CD14-positive monocyte (primary cell): ENCODE data around the gene SLC12A7. TPM values are rescaled to one million over a fixed set of nuclear protein-coding genes. Genes with fewer than 3 reads are reported as not detected.
"Not testable (repeated sequence)": the region's sequence is repeated elsewhere in the genome, so short reads cannot be mapped to it uniquely, and the experiment has no call there.

Experiments used
- DNase-seq, 3 donors: peaks; one replicate each; pipeline ENCODE4 v3.0.0-alpha.2; 2011 to 2022
- H2AFZ ChIP-seq: 2 replicates; pipeline ENCODE4 v1.6.0; 2012; ENCODE audit warnings: mild to moderate bottlenecking, low read depth, low read length, inconsistent platforms; ENCODE audit not compliant: insufficient read depth, poor library complexity, severe bottlenecking
- H3K27ac ChIP-seq, 2 donors: 1 replicate in 1 of 2; 2 replicates in 1 of 2; pipeline ENCODE4 v1.5.1; 2012 to 2013; ENCODE audit warnings: low read length in 2 of 2, control low read depth in 1 of 2, inconsistent platforms in 1 of 2, low read depth in 1 of 2, mild to moderate bottlenecking in 1 of 2
- H3K27me3 ChIP-seq, 2 donors: one replicate each; pipeline versions ENCODE4 v1.6.0 to v1.6.1; 2011 to 2013; ENCODE audit warnings: low read length in 2 of 2; ENCODE audit not compliant: control insufficient read depth in 2 of 2, insufficient read depth in 2 of 2
- H3K36me3 ChIP-seq, 2 donors: replicated peaks in 1 of 2; 1 replicate in 1 of 2; 2 replicates in 1 of 2; pipeline versions ENCODE4 v1.5.1 to v1.6.1; 2012 to 2013; ENCODE audit warnings: low read length in 2 of 2, control low read depth in 1 of 2, inconsistent platforms in 1 of 2, mild to moderate bottlenecking in 1 of 2; ENCODE audit not compliant: insufficient read depth in 2 of 2, control insufficient read depth in 1 of 2
- H3K4me1 ChIP-seq, 2 donors: 1 replicate in 1 of 2; 2 replicates in 1 of 2; pipeline versions ENCODE4 v1.5.1 to v1.6.1; 2012 to 2013; ENCODE audit warnings: low read length in 2 of 2, control low read depth in 1 of 2, inconsistent platforms in 1 of 2, mild to moderate bottlenecking in 1 of 2, moderate library complexity in 1 of 2; ENCODE audit not compliant: insufficient read depth in 2 of 2, control insufficient read depth in 1 of 2
- H3K4me2 ChIP-seq: replicated peaks from 2 replicates; pipeline ENCODE3; 2012; ENCODE audit warnings: low read length, moderate library complexity, mild to moderate bottlenecking; ENCODE audit not compliant: poor library complexity, severe bottlenecking; ENCODE audit errors: extremely low read depth
- H3K4me3 ChIP-seq, 3 experiments: fragments of 200-600 bp in 1 of 3; sonication (generic) in 1 of 3; replicated peaks in 1 of 3; 1 replicate in 2 of 3; 2 replicates in 1 of 3; pipeline ENCODE4 v1.5.1; 2011 to 2013; ENCODE audit warnings: low read length in 3 of 3, mild to moderate bottlenecking in 3 of 3, control low read depth in 2 of 3, low read depth in 2 of 3, inconsistent platforms in 1 of 3, moderate library complexity in 1 of 3
- H3K79me2 ChIP-seq: 2 replicates; pipeline ENCODE4 v1.6.0; 2012; ENCODE audit warnings: mild to moderate bottlenecking, control low read depth, inconsistent platforms, low read length, moderate library complexity; ENCODE audit not compliant: insufficient read depth
- H3K9ac ChIP-seq: 2 replicates; pipeline ENCODE4 v1.6.0; 2017; ENCODE audit warnings: low read length, mild to moderate bottlenecking; ENCODE audit not compliant: insufficient read depth, poor library complexity, severe bottlenecking
- H3K9me3 ChIP-seq, 2 donors: replicated peaks in 1 of 2; 1 replicate in 1 of 2; 2 replicates in 1 of 2; pipeline versions ENCODE4 v1.5.1 to v1.6.1; 2012 to 2013; ENCODE audit warnings: low read length in 2 of 2, control low read depth in 1 of 2; ENCODE audit not compliant: control insufficient read depth in 1 of 2, insufficient read depth in 1 of 2
- H4K20me1 ChIP-seq: 2 replicates; pipeline ENCODE4 v1.6.0; 2012; ENCODE audit warnings: mild to moderate bottlenecking, low read length, control low read depth, moderate library complexity; ENCODE audit not compliant: insufficient read depth
- H3K27ac Mint-ChIP-seq, 7 donors: one replicate each; pipeline ENCODE4 v1.8.0; 2020; ENCODE audit warnings: mild to moderate bottlenecking in 7 of 7, mixed read lengths in 7 of 7, moderate library complexity in 6 of 7, inconsistent platforms in 2 of 7
- H3K27me3 Mint-ChIP-seq, 3 donors: one replicate each; pipeline ENCODE4 v1.8.0; 2021 to 2022; ENCODE audit warnings: low read depth in 3 of 3, mild to moderate bottlenecking in 3 of 3, mixed read lengths in 3 of 3, moderate library complexity in 3 of 3, inconsistent platforms in 1 of 3
- H3K36me3 Mint-ChIP-seq, 2 donors: one replicate each; pipeline ENCODE4 v1.8.0; 2020; ENCODE audit warnings: mixed read lengths in 2 of 2, inconsistent platforms in 1 of 2, mild to moderate bottlenecking in 1 of 2
- H3K4me1 Mint-ChIP-seq: one replicate; pipeline ENCODE4 v1.8.0; 2020; ENCODE audit warnings: mild to moderate bottlenecking, mixed read lengths
- H3K4me3 Mint-ChIP-seq, 2 donors: one replicate each; pipeline ENCODE4 v1.8.0; 2020; ENCODE audit warnings: mild to moderate bottlenecking in 2 of 2, mixed read lengths in 2 of 2, moderate library complexity in 1 of 2
- H3K9me3 Mint-ChIP-seq, 7 donors: one replicate each; pipeline ENCODE4 v1.8.0; 2020 to 2022; ENCODE audit warnings: mixed read lengths in 7 of 7, mild to moderate bottlenecking in 6 of 7, moderate library complexity in 6 of 7, inconsistent platforms in 2 of 7
- WGBS: methylation state at CpG from one replicate; pipeline ENCODE4 v1.1.5; 2013; ENCODE audit warnings: missing lambda C conversion rate; ENCODE audit not compliant: insufficient coverage; 5-methylcytosine and 5-hydroxymethylcytosine counted together
- intact Hi-C, 2 donors: fragments of 100-400 bp; cut with micrococcal nuclease; formaldehyde crosslinking; loops; one replicate each; pipeline versions ENCODE4 v1.15.0 to v1.15.1; 2023
- polyA plus RNA-seq, 3 donors: library from polyadenylated mRNA; depleted of rRNA in 1 of 3; unstranded in 2 of 3; stranded (reverse) in 1 of 3; fragments of 300-500 nt in 2 of 3; fragments of >200 nt in 1 of 3; fragmentation: Illumina TruSeq in 2 of 3; gene quantifications; 1 replicate in 2 of 3; 2 replicates in 1 of 3; pipeline ENCODE4 v1.2.3, GENCODE V29; 2012 to 2021
- TF ChIP-seq, protein P1 (sequence below): fragments of 200-600 bp; IDR thresholded peaks from one replicate; pipeline ENCODE4 v1.8.0; 2022; ENCODE audit warnings: antibody characterized with exemption, mild to moderate bottlenecking

SLC12A7 gene
- polyA plus RNA-seq, 3 donors, result 8.2 to 31.2 (median 12.5) TPM

DNA sequence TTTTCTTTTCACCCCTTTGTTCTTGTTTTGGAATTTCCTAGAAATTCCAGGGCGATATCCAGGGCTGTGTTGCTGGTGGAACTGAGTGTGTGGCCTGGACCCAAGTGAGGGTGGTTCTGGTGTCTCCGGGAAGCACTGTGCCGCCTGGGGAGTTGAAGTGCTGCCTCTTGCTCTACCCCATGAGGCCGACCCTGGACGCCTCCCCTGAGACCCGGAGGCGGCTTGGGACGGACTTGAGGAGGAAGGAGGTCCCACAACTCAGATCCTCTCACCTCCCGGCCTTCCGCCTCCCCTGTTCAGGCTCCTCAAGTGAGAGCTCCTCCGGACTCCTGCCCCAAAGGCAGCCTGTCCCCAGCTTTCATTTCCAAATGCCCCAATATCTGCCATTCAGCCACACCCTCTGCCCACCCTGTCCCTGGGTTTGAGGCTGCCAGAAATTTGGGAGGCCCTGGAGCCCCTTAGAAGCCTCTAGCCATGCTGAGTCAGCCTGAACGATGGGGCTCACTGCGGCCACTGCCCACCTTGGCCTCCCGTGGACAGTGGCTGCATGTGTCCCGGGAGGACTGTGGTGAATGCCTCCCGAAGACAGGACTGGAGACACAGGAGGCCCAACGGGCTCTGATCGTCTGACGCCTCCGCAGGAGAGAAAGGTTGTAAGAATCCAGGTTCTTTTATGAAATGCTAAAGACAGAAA is 46.9 kb upstream of the SLC12A7 start:
- Mint-ChIP-seq H3K4me3 (no peak overlapping the region), H3K27me3 (peaks cover 35 to 57% (median 53%) of the 10 kb centered on the region in 3 donors), H3K27ac (peak overlapping the region in 1 of 7 donors; percentile 33), H3K4me1 (peaks cover 2% of the 10 kb centered on the region), H3K9me3 (peaks cover 4 to 16% (median 10%) of the 10 kb centered on the region in 7 donors), H3K36me3 (no peaks in the 10 kb centered on the region)
- no peak overlapping the region for H2AFZ ChIP-seq
- H3K4me3 ChIP-seq, result no peak overlapping the region
- H3K9me3 ChIP-seq, result peaks cover 9 to 14% of the 10 kb centered on the region in 2 donors
- WGBS, result 84% methylated on average over 11 of the region's 20 CpGs
- no peaks in the 10 kb centered on the region for H3K79me2 ChIP-seq
- DNase-seq, result no peak
- H3K36me3 ChIP-seq, result no peaks in the 10 kb centered on the region
- no peaks in the 10 kb centered on the region for H4K20me1 ChIP-seq
- no peaks in the 10 kb centered on the region for H3K4me1 ChIP-seq
- TF ChIP-seq, protein P1, sequence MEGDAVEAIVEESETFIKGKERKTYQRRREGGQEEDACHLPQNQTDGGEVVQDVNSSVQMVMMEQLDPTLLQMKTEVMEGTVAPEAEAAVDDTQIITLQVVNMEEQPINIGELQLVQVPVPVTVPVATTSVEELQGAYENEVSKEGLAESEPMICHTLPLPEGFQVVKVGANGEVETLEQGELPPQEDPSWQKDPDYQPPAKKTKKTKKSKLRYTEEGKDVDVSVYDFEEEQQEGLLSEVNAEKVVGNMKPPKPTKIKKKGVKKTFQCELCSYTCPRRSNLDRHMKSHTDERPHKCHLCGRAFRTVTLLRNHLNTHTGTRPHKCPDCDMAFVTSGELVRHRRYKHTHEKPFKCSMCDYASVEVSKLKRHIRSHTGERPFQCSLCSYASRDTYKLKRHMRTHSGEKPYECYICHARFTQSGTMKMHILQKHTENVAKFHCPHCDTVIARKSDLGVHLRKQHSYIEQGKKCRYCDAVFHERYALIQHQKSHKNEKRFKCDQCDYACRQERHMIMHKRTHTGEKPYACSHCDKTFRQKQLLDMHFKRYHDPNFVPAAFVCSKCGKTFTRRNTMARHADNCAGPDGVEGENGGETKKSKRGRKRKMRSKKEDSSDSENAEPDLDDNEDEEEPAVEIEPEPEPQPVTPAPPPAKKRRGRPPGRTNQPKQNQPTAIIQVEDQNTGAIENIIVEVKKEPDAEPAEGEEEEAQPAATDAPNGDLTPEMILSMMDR, result no peak
- H3K27me3 ChIP-seq, result peaks cover 5 to 31% of the 10 kb centered on the region in 2 donors
- H3K4me2 ChIP-seq, result no peak overlapping the region
- no peak overlapping the region for H3K9ac ChIP-seq
- intact Hi-C loops, result no loop called here
- H3K27ac ChIP-seq, result no peak overlapping the region

DNA sequence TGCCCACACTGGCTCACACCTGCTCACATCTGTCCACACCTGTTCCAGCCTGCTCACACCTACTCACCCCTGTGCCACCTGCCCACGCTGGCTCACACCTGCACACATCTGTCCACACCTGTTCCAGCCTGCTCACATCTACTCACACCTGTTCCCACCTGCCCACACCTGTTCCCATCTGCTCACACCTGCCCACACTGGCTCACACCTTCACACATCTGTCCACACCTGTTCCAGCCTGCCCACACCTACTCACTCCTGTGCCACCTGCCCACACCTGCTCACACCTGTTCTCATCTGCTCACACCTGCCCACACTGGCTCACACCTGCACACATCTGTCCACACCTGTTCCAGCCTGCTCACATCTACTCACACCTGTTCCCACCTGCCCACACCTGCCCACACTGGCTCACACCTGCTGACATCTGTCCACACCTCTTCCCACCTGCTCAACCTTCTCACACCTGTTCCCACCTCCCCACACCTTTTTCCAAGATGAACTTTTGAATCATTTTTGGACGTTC is 45.7 kb upstream of the SLC12A7 start:
- DNase-seq, H3K79me2 ChIP-seq, H3K4me2 ChIP-seq, intact Hi-C loops, H3K4me1 ChIP-seq, H3K9ac ChIP-seq, H2AFZ ChIP-seq, H3K27ac ChIP-seq, H3K4me3 ChIP-seq, H3K36me3 Mint-ChIP-seq, H3K36me3 ChIP-seq, H3K4me1 Mint-ChIP-seq, H4K20me1 ChIP-seq: not testable (repeated sequence)
- peaks cover 38 to 66% (median 60%) of the 10 kb centered on the region in 3 donors for H3K27me3 Mint-ChIP-seq
- 100% methylated on average over 1 of the region's 2 CpGs for WGBS
- peak overlapping the region in 1 of 2 donors; percentile 62 for H3K4me3 Mint-ChIP-seq
- Histone ChIP-seq H3K9me3 (peaks cover 9 to 14% of the 10 kb centered on the region in 2 donors), H3K27me3 (peaks cover 5 to 43% of the 10 kb centered on the region in 2 donors)
- peak overlapping the region in 1 of 7 donors; percentile 9 for H3K27ac Mint-ChIP-seq
- H3K9me3 Mint-ChIP-seq, result peaks cover 4 to 16% (median 9%) of the 10 kb centered on the region in 7 donors
